ENCODE measurements around the gene KCND3.

Gene KCND3

DNA sequence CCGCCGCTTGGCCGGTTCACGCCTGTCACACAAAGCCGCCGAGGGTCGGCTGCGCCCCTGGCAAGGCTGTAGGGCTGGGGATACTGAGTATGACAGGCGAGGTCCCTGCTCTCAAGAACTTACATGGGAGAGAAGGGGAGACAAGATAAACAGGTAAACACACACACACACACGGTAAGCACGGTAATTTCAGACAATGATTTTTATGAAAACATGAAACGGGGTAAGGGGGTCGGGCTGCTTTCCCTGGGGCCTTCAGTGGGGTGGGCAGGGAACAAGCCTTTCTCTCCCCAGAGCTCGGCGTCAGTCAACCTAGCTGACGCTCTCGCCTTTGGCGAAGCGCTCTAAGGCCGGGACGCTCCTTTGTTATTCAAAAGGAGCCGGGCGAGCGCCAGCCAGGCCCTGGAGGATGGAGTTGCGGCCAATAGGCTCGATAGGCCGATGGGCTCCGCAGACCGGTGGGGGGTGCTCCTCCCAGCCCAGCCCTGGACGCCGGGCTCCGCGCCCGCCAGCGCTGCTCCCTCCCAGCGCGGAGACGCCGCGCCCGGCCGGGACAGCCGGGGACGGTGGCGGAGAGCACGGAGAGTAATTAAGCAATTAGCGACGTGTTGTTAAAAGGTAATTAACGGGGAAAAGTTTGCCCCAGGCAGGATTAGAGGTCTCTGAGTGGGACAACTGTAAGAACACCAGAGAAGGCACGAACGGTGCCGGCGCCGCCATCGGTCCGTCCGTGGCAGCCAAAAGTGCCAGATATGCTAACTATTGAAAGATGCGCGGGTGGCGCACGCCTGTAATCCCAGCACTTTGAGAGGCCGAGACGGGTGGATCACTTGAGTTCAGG lies 249.3 kb downstream of the KCND3 start:
- DNase-seq (ENCODE audit: low read depth) = no peak

DNA sequence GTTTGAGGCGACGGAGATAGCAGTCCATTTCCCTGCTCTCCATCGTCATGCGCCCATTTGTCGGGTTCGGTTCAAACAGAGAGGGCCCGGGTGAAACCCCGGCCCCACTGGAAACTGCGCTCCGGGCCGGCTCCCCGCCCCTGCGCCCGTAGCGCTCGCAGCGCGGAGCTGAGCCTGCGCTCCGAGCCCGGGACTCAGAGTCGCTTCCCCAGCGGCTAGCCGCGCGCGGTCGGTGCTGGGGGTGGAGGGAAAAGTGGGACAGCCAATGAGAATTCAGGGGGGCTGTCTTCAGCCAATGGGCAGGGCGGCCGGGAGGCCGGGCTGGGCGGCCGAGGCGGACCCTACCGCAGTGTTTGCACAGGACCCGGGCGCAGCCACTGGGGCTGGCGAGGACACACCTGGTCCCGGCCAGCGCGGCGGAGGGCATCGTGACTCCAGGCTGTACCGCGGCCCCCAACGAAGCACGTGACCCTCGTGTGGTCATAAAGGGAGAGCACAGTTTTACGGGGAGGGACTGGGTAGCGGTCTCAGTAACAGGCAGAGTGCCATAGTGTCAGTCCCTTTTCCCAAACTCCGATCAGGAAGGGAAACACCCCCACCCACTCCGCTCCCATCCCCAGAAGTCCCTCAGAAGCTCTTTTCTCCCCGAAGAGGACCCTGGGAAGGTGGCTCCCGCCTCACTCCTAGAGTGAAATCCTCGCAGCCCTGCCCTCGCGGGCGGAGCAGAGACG lies 250.1 kb downstream of the KCND3 start, which contains the start of gene INKA2:
TSS of gene INKA2 (minus strand) at position 202 of the 731 bp plus-strand sequence. CDS start at position 49, 153 bp downstream.
- DNase-seq (ENCODE audit: low read depth) = no peak

DNA sequence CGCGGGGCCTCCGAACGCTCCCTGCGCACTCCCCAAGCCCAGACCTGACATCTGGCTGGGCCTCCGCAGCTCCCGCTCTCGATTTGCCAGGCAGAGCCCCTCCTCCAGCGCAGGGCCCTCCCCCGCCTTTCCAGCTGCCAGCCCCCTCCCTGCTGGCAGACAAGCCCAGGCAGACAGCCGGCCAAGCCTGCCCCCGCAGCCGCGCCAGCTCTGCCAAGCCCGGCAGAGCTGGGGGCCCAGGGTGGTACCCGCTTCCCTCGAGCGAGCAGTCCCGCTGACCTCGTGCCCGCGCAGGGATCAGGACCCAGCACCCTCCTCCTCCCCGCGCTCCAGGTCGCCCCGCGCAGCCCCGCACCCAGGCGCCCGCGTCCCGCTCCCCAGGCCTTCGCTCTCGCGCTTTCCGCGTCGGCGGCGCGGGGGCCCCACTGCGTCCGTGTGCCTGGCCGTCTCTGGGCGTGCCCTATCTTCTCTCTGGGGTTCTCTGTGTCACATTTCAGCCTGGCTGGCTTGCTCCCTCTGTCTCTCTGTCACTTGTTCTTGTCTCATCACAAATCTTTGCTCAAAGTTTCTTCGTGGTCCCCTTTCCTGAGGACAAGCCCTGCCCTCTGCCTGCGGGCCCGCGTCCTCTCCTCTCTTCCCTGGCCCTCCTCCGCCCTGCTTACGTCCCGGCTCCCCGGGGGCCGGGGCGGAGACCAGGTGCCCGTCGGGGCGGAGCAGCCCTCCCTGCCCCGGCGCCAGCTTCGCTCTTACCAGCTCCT lies 250.9 kb downstream of the KCND3 start:
- no peak for DNase-seq (ENCODE audit: low read depth)

DNA sequence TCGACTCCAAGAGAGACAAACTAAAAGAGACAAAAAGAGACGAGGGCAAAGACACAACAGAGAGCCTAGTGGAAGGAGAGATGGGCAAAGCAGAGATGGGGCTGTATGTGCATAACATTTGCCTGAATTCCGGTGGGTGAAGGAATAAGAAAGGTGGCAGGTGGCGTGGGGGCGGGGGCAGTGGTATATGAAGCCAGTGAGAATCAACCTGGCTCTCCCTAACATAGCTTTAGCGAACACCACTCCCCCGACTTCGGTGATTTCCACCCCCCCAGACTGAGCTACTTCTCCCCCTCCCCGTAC lies 251.4 kb downstream of the KCND3 start:
- DNase-seq (ENCODE audit: low read depth) = no peak

DNA sequence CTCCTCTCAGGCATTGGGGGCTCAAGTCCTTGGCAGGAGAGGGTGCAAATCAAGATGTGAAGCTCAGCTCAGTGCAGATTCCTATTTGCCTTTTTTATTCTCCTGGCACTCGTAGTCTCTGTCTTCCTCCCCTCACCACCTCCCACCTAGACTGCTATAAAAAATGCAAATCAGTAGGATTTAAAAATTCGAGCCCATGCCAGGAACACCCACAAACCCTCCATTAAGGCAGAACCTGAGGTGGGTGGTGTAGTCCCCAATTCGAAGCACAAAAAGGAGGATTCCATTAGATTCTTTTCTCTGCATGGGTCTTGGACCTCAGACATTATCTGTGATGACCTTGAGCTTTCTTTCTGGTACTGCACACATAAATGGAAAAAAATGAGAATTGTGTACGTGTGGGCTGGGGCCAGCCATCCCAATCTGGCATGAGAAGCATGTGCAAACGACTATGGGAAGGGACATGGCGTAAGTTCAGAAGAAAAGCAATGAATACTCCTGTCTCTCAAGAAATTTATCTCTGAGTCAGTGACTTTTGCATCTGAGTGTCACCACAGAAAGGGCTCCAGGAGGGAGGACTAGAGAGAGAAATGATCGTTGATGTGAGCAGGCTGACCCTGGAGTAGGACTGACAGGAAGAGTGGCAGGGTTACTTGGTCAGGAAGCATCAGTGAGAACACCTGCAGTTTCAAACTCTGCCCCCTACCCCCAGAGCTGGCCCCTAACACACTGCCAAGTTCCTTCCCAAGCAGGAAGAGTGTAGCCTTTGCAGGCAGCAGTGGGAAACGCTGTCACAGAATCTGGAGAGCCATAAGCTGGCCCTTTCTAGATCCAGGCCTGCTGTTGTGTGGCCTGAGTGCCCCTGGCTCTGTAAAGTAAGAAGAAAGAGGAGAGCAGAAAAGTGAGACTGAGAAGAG lies 252.0 kb downstream of the KCND3 start:
- no peak for DNase-seq (ENCODE audit: low read depth)

DNA sequence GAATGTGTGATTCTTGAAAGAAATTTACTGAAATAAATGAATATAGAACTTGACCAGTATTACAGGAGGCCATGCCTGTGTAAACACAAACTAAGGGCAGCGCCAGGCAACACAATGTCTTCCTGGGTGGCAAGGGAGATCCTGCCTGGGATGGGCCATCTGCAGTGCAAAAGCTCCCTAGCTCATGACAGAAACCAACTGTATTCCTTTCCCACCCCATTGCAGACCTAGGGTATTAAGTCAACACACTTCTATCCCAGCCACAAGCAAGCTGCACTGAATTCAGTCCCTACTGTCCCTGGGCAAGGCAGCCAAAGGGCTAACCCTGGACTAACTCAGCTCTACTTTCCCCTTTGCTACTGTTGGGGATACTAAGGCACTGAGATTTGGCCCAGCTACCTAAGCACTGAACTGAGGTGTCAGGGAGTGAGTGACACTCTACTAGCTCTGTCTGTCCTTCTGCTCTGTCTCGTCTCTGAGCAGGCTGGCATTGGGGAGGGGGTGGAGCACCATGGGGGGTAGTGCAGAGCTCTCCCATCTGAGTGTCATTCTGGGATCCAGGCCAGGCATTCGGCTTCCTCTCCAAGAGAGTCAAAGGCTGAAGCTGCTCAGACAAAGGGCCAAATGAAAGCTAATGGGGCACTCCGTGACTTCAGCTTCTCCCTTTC lies 252.8 kb downstream of the KCND3 start:
- no peak for DNase-seq (ENCODE audit: low read depth)

DNA sequence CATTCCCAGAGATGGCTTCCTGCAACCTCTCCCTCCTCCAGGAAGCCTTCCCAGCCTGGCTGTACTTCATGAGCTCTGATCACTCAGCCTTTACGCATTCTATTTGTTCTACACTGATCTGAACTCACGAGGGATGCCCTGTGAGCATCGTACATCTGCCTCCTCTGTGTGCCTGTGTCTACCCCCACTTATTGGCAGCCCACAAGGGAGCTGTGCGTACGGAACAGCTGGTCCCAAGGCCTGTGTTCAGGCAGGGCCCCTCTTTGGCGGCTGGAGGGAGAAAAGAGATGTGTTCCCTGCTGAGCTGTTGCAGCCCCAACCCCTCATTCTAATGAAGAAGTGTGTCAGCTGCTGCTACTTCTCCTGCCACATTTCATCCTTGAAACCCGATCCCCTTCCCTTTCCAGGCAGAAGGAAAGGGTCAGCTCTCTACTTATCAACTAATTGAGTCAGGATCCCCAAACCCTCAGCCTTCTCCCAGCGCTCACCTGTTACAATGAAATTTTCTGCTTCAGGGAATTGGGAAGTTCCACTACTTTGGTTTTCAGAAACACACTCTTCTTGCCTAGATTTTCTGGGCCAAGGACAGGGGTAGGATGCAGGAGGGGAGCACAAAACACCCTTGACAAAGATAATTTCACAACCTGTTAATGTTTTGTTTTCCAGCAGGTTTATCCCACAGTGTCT lies 253.5 kb downstream of the KCND3 start:
- no peak for DNase-seq (ENCODE audit: low read depth)

DNA sequence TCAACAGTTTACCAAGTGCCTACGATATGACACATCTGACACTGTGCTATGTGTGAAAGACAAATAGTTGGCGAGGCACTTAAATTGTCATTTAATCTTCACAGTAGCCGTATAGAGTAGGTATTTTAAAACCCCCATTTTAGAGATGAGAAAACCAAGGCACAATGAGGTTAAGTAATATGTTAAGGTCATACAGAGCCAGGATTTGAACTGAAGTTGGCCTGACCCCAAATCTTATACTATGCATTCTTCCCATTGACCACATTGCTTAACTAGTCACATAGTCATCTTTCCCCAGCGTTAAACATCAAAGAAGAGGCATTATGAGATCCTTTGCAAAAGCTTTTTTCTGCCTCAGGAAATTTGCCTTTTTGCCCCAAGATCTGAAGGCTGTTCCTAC lies 254.1 kb downstream of the KCND3 start:
- DNase-seq (ENCODE audit: low read depth) = no peak

DNA sequence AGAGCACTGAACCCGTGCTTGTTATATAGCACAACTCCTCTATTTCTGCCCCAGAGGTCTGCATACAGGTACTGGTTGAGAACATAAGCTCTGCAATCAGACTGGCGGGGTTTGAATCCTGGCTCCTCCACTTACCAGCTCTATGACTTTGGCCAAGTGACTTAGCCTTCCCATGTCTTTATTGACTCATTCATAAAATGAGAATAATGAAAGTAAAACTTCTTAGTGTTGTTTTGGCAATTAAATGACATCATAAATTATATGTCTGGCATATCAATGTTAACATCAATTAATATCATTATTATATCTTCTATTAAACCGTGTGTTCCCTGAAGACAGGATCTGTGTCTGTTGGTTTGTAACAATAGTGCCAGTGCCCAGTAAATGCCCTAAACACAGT lies 254.6 kb downstream of the KCND3 start:
- DNase-seq (ENCODE audit: low read depth) = no peak

DNA sequence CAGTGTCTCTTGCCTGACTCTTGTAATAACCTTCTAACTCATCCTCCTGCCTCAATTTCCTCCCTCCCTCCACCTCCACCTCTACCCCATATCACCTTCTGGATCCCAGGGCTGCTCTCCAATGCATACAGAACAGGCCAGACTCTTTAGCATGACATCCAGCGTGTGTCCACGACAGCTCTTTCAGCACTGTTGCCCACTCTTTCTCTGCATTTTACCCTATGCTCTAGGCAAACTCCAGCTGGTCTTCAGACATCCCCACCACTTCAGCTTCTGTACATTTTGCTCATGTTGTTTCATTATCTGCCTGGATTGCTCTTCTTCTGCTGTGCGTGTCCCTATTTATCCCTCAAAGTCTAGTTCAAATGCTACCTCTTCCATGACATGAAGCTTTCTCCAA lies 255.0 kb downstream of the KCND3 start:
- no peak for DNase-seq (ENCODE audit: low read depth)

DNA sequence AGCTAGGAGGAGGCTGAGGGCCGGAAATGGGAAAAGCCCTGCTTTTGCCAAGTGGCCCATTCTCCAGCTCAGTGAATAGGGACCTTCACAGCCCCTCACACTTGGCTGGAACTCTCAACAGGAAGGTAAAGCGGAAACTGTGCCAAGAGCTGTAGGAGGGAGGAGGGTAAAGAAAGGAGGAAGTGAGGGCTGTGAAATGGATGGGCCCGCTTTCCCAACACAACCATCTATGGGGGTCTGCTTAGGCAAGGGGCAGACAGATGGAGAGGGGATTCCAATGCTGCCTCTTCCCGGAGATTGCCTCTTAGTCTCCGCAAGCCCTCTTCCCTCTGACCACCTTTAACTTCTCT lies 255.5 kb downstream of the KCND3 start:
- DNase-seq (ENCODE audit: low read depth) = no peak

DNA sequence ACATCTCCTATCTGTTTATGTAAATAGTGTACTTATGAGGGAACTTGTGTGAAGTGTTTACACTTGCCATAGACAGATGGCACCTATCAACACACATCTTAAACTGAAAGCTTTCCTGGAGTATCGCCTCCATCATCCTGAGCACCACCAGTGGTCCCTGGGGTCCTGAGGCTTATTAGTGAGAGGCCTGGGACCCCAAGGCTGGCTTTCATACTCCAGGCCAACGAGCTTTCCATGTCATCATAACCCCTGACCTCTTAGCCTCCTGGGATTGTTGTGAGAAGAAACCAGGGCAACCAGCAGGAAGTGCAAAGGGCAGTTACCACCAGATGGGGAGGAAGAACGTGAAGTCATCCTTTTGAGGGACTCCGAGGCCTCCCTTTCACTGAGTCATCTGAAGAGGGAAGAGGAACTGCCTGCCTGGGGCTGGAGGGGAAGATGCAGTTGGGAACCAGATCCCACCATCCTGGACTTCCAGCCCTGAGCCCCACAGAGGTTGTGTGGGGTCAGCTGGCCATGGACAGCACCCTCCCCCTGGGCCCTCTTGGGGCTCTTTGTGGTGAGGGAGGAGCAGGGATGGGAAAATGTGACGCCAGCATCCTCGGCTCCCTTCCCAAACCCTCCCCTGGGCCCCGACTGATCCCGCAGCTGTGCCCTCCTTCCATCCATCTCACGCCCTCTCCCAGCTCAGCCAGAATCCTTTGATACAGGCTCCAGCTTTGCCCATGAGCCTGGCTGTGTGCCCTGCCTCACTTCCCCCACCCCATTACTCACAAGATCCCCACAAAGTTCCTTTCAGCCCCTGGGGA lies 256.1 kb downstream of the KCND3 start:
- peak; percentile 88 for DNase-seq (ENCODE audit: low read depth)

DNA sequence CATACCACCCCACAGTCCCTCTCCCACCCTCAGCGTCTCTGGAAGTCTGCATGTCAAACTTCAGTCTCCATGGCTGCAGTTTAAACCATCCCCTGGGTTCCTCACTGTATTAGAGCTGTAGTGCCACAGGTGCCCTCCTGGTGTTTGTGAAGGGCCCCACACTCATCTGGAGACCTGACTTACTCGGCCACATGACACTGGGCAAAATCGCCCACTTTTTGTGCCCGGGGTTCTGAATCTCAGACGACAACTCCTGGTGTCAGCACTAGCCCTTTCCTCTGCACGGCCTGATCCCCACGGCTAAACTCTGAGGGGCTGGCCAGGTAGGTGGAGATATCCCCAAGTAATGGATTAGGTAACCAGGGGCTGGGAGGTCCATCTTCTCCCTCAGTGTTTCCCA lies 256.8 kb downstream of the KCND3 start:
- DNase-seq (ENCODE audit: low read depth) = no peak

DNA sequence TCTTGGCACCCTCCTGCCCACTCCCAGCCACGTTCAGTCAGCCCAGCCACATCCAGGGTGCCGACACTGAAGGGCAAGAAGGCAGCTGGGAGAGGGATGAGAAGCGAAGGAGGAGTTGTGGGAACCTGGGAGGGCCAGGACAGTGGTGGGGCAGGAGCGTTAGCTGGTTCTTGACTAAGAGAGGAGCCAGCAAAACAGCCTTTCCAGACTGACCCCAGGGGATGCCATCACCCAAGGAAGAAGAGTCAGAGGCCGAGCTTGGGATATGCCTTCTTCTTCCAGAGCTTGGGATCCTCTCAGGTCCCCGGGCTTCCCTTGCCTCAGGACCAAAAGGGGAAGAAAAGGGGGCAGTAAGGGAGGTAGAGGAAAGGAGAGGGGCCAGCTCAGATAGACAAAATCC lies 257.5 kb downstream of the KCND3 start:
- no peak for DNase-seq (ENCODE audit: low read depth)

DNA sequence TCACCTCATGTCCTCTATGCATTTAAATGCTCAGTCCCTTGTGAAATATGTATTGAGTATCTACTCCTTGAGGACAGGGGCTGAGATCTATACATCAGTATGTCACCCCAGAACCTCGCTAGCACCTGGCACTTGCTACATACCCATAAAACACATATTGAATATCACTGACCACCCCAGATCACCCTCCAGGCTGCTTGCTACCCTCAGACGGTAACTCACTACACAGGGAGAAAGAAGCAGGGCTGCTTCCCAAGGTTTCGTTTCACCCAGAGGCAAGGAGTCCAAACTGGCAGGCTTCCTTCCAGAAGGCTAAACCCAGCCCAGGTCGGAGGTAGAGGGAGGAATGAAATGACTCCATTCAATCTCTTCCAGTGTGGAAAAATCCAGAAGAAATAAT lies 258.8 kb downstream of the KCND3 start:
- no peak for DNase-seq (ENCODE audit: low read depth)

DNA sequence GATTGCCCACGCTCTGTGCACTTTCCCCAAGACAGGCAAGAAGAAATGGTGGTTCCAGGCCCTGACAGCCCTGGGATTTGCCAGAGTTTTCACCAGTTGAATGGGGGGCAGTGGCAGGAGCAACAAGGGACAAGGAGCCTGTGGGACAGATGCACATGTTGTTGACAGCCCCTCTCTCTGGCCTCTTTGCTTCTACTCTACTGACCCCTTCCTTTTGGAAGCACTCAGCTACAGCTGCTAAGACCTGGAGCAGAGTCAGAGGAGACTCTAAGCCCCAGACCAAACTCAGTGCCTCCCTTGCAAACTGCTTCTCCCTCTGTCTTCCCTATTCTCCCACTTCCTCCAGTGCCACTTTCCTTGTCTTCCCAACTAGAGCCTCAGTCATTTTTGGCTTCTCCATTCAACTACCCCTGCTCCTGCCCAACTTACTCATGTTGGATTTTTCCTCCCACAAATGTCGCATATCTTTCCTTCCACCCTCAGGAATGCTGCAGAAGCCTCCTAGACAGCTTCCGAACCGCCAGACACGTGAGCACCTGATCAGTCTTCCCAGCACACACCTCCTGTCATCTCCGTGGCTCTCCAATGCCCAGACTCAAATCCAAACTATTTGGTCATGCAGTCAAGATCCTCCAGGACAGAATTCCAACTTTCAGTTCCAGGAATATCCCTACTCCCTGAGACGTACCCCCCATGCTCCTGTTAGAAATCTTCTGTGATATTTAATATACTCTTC lies 259.4 kb downstream of the KCND3 start:
- DNase-seq (ENCODE audit: low read depth) = no peak

DNA sequence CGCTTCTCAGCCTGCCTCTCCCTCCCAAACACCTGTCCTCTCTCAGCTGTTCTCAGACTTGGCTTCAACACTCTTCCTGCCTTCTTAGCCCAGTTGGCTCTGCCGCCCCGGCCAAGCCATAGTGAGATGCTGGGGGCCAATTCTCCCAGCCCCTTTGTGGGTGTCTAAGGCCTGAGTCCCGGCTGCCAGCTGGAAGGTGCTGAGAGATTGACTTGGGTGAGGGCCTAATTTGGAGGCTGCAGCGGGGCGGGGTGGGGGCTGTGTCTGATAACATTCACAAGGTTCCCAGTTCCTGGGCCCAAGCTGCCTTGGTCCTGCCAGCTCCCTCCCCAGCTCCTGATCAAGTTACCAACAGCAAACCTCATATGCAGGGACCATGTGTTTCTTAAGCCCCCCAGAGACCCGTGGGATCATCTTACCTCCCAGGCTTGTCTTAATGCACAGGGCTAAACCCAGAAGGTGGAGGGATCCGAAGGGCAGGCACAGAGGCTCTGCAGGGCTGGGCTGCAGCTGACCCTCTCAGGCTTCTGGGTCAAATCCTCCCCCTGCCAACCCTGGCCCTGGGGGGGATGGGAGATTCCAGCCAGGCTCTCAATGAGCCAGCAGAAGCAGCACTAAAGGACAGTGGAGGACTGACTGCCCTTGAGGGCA lies 260.1 kb downstream of the KCND3 start:
- no peak for DNase-seq (ENCODE audit: low read depth)

DNA sequence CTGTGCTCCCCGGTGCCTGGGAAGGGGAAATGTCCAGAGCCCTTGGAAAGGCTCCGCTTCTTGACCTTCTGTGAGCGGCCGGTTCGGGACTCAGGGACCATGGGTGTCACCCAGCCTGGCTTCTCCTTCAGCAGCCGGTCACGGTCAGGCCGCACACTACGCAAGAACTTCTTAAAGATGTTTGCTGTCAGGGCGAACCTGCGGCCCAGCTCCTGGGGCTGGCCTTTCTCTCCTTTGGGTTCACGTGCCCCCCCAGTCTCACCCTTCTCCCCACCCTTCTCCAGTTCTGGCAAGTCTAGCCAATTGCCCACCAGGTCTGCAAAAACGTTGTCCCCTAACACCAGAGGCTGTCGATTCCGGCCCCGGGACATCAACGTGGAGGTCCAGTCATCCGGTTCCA lies 262.4 kb downstream of the KCND3 start:
- no peak for DNase-seq (ENCODE audit: low read depth)

DNA sequence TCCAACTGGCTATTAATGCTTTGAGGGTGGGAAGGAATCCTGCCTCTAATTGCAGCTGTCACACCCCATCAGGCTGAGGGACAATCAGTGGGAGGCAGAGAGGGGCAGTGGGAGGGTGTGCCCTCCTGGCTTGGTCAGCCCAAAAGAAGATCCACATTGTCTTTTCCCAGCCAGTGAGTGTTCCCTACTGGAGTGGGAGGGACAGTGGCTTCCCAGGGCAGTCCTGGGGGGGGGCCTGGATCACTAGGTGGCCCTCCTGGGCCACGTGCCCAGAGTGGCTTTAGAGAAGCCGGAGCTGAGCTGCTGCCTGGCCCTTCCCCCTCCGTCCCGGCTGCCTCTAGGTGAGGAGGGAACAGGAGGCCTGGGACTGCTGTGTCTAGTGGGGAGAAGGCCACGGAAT lies 264.3 kb downstream of the KCND3 start:
- no peak for DNase-seq (ENCODE audit: low read depth)

Measured in fibroblast of the conjunctiva (primary cell).